GM21717 (cell line): ENCODE measurements around the gene FLAD1.

ENCODE experiments used
- ATAC-seq: cut with Tn5 transposase; IDR thresholded peaks from one replicate; pipeline ENCODE4 v1.9.1; 2021; ENCODE audit warnings: mild to moderate bottlenecking, moderate library complexity; ENCODE audit not compliant: unreplicated experiment

Gene FLAD1

DNA sequence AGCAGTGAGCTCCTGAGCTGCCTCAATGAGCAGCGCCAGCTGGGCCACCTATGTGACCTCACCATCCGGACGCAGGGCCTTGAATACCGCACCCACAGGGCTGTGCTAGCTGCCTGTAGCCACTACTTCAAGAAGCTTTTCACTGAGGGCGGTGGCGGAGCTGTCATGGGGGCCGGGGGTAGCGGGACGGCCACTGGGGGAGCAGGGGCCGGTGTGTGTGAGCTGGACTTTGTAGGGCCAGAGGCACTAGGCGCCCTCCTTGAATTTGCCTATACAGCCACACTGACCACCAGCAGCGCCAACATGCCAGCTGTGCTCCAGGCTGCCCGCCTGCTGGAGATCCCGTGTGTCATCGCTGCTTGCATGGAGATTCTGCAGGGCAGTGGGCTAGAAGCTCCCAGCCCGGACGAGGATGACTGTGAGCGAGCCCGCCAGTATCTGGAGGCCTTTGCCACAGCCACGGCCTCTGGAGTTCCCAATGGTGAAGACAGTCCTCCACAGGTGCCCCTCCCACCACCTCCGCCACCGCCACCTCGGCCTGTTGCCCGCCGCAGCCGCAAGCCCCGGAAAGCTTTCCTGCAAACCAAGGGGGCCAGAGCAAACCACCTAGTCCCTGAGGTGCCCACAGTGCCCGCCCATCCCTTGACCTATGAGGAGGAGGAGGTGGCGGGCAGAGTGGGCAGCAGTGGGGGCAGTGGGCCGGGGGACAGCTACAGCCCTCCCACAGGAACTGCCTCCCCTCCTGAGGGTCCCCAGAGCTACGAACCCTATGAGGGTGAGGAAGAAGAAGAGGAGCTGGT is 31.8 kb downstream of the FLAD1 start:
- no peak for ATAC-seq

DNA sequence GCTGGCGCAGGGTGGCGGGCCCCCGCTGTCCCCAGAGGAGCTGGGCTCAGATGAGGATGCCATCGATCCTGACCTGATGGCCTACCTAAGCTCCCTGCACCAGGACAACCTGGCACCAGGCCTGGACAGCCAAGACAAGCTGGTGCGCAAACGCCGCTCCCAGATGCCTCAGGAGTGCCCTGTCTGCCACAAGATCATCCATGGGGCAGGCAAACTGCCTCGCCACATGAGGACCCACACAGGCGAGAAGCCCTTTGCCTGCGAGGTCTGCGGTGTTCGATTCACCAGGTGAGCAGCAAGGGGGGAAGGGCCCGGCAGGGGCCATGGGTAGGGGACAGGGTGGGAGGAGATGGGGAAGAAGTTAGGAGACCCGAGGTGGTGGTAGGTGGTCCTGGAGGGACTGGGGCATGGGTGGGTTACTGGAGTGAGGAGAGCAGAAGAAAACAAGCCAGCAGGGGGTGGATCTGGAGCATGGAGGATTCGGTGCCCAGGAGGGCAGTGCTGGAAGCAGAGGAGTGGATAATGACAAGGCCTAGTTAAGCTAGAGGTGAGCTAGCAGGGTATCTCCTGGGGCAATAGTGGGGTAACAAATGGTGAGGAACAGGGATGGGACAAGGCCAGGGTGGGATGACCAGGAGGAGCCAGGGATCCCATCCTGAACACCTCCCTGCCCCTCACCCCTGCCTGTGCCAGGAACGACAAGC is 32.5 kb downstream of the FLAD1 start:
- no peak for ATAC-seq

DNA sequence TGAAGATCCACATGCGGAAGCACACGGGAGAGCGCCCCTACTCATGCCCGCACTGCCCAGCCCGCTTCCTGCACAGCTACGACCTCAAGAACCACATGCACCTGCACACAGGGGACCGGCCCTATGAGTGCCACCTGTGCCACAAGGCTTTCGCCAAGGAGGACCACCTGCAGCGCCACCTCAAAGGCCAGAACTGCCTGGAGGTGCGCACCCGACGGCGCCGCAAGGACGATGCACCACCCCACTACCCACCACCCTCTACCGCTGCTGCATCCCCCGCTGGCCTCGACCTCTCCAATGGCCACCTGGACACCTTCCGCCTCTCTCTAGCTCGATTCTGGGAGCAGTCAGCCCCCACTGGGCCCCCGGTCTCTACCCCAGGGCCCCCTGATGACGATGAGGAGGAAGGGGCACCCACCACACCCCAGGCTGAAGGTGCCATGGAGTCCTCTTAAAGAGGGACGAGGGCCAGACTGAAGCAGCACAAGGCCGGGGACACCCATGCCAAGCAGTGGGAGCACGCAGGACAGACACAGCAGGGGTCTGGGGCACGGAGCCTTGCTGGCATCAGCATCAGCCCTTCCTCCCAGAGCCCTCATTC is 33.2 kb downstream of the FLAD1 start:
- ATAC-seq, result no peak

DNA sequence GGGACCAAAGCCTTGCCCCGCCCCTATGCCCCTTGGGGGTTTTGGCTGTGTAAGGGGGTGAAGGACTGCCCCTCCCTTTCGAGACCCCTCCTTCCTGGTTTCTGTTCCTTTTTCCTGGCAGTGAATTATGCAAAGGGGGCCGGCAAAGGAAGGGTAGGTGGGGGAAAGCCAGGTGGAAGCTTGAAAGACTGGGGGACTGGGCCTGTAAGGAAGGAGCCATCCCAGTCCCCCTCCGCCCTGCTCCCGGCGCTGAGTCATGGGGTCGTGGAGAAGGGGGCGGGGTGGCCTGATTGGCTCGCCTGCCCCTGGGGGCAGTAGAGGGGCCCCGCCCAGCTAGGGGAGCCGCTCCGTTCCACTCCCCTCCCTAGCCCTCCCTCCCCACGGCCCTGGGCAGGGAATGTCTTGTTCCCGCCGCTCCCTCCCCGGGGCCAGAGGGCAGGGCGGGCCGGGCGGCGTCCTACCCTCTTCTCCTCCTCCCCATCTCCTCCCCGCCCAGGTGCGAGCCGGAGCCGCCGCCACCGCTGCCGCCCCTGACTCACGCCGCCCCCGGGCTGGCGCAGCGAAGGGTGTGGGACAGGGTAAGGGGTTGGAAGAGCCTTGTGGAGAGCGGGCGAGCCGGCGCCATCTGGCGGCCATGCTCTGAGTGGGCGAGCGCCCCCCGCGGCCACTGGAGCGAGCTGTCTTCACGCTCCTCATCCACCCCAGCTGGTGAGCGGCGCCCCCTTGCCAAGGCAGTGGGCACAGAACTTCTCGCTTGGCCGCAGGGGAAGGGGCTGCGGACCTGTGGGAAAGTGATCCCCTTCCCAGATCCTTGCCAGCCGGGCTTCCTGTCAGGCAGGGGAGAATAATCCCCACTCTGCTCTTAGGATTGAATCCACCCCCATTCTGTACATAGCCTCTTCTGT is 34.1 kb downstream of the FLAD1 start:
- ATAC-seq, result peak; percentile 56

DNA sequence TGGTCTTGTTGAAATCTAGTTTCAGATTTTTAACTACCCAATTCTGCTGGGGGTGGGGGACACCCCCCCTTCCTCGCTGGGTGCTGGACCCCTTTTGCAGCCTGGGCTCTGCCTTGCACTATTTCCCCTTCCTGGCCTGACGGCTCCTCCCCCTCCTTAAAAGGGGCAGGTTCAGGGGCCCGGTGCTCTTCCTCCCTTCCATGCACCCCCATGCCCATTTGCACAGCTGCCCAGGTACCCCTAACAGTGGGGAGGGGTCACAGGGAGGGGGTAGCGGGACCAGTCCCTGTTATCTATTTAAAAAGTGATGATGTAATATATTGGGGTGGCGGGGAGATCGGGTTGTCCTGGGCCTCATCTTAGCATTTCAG is 34.8 kb downstream of the FLAD1 start:
- ATAC-seq, result no peak

DNA sequence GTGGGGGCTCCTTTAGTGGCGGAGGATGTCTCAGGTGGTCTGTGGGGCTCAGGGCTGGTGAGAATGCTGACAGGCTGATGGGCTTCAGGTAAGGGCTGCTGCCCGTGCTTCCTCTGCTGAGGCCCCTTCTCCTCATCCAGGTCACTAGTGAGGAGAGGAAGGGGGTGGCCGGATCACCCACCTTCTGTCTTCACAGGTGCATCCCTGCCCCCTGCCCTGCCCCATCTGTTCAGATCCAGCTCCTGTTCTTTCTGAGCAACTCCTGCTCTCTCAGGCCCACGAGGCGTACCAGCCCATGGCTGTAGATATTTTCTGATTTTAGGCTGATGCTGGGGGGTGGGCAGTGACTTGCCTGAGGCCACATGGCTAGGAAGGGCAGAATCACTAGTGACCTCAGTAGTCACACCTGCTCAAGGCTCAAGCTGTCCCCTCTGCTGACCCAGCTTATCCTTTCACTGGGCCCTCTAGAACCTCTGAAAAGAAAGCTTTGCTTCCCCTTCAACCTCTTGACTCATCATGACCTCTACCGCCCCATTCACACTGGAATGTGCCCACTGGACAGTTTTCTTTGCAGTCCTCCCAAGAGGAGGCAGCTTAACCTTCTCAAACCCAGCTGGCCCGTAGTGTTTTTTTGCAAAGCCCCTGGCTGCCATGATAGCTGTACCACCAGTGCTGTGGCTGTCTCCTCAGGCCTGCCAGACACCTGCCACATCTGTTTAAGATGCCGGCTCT is 35.6 kb downstream of the FLAD1 start:
- no peak for ATAC-seq

DNA sequence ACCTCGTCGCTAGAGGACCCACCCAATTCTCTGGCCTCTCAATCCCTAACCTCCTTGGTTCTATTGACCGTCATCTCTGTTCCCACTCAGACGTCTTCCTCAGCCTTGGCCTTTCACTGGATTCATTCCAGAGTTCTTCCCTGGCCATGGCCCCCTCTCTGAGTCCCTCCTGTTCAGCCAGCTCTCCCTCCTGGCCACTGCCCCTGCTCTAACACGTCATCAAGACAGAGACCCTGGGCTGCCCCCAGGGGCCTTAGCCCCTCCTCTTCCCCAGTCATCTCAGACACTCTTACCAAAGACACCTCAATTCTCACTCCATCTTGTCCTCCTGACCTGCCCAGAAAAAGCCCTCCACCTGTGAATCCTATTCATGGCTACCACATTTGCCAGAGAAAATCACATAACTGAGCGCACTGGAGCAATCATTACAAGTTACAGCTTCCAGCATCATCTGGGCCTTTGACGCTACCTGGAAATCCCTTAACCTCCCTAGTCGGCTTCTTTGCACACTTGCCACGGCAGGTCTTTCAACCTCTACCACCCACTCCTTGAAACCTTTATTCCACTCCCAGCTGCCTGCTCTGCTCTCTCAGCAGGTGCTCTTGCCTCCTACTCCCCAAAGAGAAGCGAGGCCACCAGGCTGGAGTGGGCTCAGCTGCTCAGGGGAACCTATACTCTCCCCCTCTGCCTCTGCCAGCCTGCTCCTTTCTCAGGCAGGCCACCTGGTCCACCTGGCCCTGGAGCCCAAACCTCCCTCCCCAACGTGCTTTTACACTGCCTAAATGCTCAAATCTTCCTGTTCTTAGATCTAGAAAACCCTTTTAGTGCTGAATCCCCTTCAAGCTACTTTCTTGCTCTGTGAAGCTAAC is 36.5 kb downstream of the FLAD1 start:
- ATAC-seq, result no peak

DNA sequence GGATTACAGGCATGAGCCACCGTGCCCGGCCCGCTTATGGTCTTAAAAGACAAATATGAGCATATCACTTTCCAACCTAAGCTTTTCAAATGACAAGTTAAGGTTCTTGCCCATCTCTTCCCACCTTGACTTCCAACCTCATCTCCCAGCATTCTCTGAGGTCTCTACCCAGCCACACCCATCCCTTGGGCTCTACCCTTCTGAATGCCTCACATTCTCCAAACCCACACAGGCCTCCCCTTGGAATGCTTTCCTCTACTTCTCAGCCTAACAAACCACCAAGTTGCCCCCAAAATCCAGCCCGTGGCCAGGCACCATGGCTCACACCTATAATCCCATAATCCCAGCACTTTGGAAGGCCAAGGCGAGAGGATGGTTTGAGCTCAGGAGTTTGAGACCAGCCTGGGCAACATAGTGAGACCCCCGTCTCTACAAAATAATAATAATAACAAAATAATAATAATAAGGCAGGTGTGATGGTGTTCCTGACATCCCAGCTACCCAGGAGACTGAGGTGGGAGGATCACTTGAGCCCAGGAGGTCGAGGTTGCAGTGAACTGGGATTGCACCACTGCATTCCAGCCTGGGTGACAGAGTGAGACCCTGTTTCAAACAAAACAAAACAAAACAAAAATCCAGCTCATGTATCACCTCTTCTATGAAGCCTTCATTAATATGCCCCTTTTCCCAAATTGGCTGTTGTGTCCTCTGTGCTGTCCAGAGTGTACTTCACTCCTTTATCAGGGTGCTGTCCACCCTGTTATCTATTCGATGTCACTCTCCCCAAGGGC is 39.2 kb downstream of the FLAD1 start:
- no peak for ATAC-seq

DNA sequence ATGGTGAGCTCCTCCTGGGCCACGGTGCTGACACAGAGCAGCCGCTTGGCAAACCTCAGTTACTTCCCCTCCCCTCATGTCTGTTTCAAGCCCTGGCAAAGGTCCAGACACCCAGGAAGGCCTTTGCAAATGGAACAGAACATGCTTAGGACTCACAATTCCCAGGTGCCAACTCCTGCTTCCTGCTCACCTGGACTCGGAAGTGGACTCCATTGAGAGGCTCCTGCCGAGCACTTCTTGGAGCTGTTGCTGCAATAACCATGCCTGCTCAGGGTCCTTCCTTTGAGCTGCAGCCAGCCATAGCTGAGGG is 39.7 kb downstream of the FLAD1 start:
- ATAC-seq, result no peak

DNA sequence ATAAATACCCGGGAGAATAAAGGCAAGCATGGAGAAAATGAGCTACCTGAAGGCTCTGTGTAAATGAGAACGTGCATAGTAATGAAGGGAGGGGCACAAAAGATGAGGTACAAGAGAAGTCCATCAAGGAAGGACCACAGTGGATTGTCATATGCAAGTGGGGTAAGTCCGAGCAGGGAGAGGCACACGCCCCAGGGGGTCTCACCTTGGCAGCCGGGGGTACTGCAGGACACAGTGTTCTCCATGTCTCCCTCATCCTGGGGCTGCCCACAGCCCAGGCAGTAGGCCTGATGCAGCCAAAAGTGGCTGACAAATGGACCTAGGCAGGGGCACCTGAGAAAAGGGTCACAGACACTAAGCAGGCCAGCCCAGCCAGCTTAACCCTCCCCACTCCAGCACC is 40.5 kb downstream of the FLAD1 start:
- ATAC-seq, result no peak

DNA sequence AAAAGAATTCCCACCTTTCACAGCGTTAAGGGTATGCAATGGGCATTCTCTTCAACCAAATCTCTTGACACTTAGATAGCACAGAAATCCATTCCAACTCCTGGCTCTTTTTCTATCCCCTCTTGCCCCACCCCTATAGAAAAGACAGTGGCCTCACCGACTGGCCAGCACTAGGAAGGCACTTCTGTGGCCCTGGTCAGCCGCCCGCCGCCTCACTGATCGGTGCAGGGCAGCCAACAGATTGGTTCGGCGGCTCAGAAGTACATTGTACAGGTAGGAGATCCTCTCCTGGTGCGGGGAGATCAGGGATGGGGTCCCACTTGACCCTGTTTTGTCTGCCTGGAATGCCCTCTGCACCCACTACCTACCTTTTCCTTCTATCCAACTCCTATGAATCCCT is 41.2 kb downstream of the FLAD1 start:
- no peak for ATAC-seq

DNA sequence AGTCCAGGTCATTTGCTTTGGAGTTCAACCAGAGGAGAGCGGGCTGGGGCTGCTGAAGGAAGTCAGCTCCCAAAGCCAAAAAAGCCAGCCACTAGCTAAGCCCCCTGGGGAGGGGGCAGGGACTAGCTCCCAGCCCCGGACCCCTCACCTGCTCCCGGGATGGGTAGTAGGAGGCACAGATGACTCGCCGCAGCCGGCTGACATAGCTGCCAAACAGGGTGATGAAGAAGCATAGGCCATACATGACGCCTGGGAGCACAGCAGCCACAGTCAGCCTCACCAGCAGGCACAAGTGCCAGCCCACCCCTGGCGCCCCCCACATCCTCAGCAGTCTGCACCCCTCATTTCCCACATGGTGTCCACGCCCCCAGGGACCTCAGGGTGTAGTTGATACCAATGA is 43.0 kb downstream of the FLAD1 start:
- no peak for ATAC-seq

DNA sequence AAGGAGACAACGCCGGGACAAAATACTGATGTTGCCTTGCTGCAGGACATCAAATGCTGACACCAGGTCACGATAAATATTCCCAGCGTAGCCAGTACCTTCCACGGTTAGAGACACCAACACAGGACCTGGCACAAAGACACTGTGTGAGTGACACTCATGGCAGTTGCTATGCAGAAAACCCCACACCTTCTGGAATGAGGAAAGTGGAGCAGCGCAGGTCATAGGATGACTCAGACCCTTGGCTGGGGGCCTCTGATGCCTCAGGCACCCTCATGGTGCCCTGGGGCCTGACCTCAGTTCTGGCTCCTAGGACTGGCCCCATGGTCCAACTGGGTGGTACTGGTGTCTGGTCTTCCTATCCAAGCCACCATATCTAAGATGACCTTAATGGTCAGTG is 43.4 kb downstream of the FLAD1 start:
- no peak for ATAC-seq

DNA sequence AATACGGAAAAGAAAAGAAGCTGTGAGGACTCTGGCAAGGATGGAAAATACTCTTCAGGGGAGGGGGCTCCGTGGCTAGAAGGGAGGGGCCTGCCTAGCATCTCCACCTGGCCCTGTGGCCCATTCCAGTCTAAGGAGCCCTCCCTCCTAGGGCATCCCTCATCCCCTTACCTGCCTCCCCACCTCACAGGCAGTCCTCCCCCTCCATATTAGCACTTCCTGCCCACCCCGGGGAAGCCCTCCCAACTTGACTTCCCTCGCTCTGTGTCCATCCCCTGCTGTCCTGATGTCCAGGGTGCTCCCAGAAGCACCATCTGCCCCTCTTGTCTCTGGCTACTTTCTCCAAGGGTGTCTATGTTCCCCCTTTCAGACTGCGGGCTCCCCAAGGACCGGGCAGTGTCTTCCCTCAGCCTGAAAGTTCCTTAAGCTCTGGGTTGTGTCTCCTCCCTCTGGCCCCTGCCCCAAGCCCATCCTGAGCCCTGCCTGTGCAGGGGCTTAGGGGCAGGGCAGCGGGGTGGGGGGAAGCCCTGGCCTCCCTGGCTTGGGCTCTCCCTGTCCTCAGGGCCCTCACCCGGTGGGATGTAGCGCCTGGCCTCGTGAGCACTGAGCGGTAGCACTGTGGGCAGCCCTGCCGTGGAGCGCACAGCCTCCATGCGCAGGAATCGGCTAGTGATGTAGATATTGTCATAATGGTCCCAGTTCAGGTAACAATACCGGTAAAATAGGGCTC is 46.5 kb downstream of the FLAD1 start:
- no peak for ATAC-seq

DNA sequence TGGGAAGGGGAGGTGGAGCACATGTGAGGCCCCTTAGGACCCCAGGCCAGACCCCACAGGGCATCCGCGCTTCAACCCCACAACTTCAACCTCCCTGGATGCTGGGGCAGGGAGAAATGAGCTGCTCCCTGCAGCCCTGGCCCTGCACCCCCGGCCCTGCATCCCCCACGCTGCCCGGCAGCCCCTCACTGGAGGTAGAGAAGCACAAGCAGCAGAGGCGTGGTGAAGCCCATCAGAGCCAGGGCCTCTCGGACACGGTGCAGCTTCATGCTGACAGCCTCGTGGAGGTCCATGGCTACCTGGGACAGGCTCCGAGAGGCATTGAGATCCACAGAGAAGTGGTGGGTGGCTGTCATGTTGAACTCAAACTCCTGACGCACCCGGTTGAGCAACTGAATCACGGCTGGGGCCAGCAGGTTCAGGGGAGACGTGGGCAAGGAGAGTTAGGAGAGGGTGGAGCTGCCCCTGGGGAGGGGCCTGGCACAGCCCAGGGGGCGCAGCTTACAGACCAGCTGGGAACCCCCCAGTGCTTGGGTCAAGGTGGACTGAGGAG is 47.2 kb downstream of the FLAD1 start:
- no peak for ATAC-seq

DNA sequence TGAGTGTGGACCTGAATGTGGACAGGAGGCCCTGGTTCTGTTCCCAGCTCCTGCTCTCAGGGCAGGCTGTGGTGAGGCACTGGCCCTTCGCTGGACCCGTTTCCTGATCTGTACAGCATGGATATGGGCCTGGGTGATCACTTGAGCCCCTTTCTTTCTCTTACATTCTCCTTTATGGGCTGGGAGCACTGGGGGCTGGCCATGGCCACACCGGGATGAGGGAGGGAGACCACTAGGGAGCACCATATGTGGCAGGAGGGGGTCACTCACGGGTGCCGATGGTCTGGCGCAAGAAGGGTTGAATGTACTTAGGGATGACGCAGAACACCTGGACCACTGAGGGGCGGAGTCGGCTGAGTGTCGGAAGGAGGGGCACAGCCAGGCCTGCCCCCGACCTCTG is 47.8 kb downstream of the FLAD1 start:
- ATAC-seq, result no peak

DNA sequence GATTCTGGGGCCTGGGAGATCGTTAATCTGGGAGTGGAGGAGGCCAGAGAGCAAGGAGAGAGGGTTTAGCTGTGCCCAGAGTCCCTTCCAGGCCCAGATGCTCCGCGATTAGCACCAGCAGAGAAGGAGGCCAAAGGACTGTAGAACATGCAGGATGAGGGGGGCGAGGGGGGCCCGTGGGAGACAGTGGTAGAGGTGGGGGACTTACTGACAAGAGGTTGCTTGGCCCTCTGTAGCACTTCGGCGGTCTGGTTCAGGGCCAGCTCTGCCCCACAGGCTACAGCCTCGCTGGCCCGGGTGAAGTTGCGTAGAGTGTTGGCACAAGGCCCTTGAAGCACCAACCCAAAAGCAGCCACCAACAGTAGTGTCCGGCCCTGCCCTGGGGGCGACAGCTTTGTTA is 49.7 kb downstream of the FLAD1 start:
- no peak for ATAC-seq

DNA sequence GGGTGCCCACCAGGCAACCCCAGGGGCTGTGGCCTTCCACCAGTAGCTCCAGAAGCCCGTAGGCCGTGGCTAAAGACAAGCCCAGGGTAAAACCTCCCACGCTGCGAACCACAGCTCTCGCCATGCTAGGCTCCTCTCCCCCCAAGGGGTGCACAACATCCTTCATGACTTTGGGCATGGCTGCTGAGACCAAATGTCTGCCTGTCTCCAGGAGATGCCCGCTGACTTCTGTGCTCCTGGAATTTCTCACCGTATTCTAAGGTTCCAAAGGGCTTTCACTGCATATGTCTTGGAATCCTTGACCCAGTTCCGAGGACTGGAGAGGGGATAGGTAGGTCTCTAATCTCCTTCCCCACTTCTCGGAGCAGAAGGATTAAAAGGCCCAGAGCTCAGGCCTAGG is 50.4 kb downstream of the FLAD1 start, which contains the start of the genes DCST1 and DCST2:
Gene DCST1 (plus strand): TSS at position 301 of the 400 bp plus-strand sequence. CDS start 213 bp downstream, outside the sequence.
Gene DCST2 (minus strand): TSS at position 258 of the 400 bp plus-strand sequence. CDS start 80 bp downstream, at position 178.
- no peak for ATAC-seq
